ENCODE results near the gene MIPEP. TPM values are rescaled to one million over a fixed set of nuclear protein-coding genes. Genes with fewer than 3 reads are reported as not detected.

MIPEP gene
- total and polyA plus RNA-seq, 12 donors, result 13.9 to 28.6 (median 20.7) TPM

GRCh38 chr13:23686948-23687347 is 202.3 kb downstream of the MIPEP start:
- no peak for DNase-seq
- Histone ChIP-seq H3K4me1 (replicated peaks in 1 of 2) (no peaks in the 10 kb centered on the region), H3K27me3 (no peaks in the 10 kb centered on the region), H3K4me3 (no peak overlapping the region), H3K27ac (no peak overlapping the region), H3K36me3 (replicated peaks in 1 of 2) (no peaks in the 10 kb centered on the region), H3K9me3 (replicated peaks in 1 of 3) (no peaks in the 10 kb centered on the region)
- TF ChIP-seq POLR2A (IDR thresholded peaks at IDR 0.05) (no peak), CTCF (IDR thresholded peaks at IDR 0.05) (no peak)
- intact Hi-C loops (cut with DNase I), result no loop called here
- WGBS, 4 donors, result 79 to 93% (median 86%) methylated on average over 3 of the region's 3 CpGs

GRCh38 chr13:23685416-23685815 is 203.8 kb downstream of the MIPEP start:
- Histone ChIP-seq H3K4me3 (no peak overlapping the region), H3K27me3 (no peaks in the 10 kb centered on the region), H3K9me3 (replicated peaks in 1 of 3) (no peaks in the 10 kb centered on the region), H3K4me1 (replicated peaks in 1 of 2) (no peaks in the 10 kb centered on the region), H3K36me3 (replicated peaks in 1 of 2) (no peaks in the 10 kb centered on the region), H3K27ac (no peak overlapping the region)
- TF ChIP-seq POLR2A (IDR thresholded peaks at IDR 0.05) (no peak), CTCF (IDR thresholded peaks at IDR 0.05) (no peak)
- 78 to 92% (median 82%) methylated on average over 1 of the region's 1 CpG for WGBS, 4 donors
- no peak for DNase-seq
- intact Hi-C loops (cut with DNase I), result no loop called here

- Histone ChIP-seq H3K4me1 (replicated peaks in 1 of 2) (no peaks in the 10 kb centered on the region), H3K36me3 (replicated peaks in 1 of 2) (no peaks in the 10 kb centered on the region), H3K27me3 (no peaks in the 10 kb centered on the region), H3K9me3 (replicated peaks in 1 of 3) (no peaks in the 10 kb centered on the region), H3K4me3 (no peak overlapping the region), H3K27ac (no peak overlapping the region)
- 93 to 100% (median 95%) methylated on average over 2 of the region's 2 CpGs for WGBS, 4 donors
- DNase-seq, result no peak
- TF ChIP-seq POLR2A (IDR thresholded peaks at IDR 0.05) (no peak), CTCF (IDR thresholded peaks at IDR 0.05) (no peak)
- intact Hi-C loops (cut with DNase I), result no loop called here
Observed at GRCh38 chr13:23684647-23685046, 204.6 kb downstream of the MIPEP start.

- TF ChIP-seq POLR2A (IDR thresholded peaks at IDR 0.05) (no peak), CTCF (IDR thresholded peaks at IDR 0.05) (no peak)
- WGBS, 4 donors, result 59 to 79% (median 72%) methylated on average over 4 of the region's 4 CpGs
- Histone ChIP-seq H3K27ac (no peak overlapping the region), H3K4me3 (no peak overlapping the region), H3K27me3 (no peaks in the 10 kb centered on the region), H3K36me3 (replicated peaks in 1 of 2) (no peaks in the 10 kb centered on the region), H3K4me1 (replicated peaks in 1 of 2) (no peaks in the 10 kb centered on the region), H3K9me3 (replicated peaks in 1 of 3) (no peaks in the 10 kb centered on the region)
- intact Hi-C loops (cut with DNase I), result no loop called here
- no peak for DNase-seq
Observed at GRCh38 chr13:23683084-23683483, 206.1 kb downstream of the MIPEP start.

Measured in adrenal gland (tissue), 12 donors.